Upper lobe of left lung (tissue), 4 donors: ENCODE data around the gene LTBP2.

Experiments used
- CTCF ChIP-seq, 6 experiments: fragments of 450-650 bp in 4 of 6; fragments of 200-600 bp in 2 of 6; sonication (generic) in 2 of 6; IDR thresholded peaks; one replicate each; pipeline ENCODE4 v1.5.1; 2016 to 2019; ENCODE audit warnings: antibody characterized with exemption in 6 of 6
- EP300 ChIP-seq, 4 donors: sonication (generic); formaldehyde crosslinking; IDR thresholded peaks; one replicate each; pipeline ENCODE4 v1.5.1; 2017; ENCODE audit warnings: antibody characterized with exemption in 4 of 4, control low read depth in 2 of 4
- POLR2A ChIP-seq, 4 donors: fragments of 450-650 bp; IDR thresholded peaks; one replicate each; pipeline ENCODE4 v1.5.1; 2016 to 2017; ENCODE audit warnings: antibody characterized with exemption in 4 of 4, mild to moderate bottlenecking in 2 of 4
- POLR2AphosphoS5 ChIP-seq, 2 donors: sonication (generic); formaldehyde crosslinking; IDR thresholded peaks; one replicate each; pipeline ENCODE4 v1.5.1; 2017; ENCODE audit warnings: antibody characterized with exemption in 2 of 2

GRCh38 chr14:74567646-74568379, 44.2 kb downstream of the LTBP2 start:
- TF ChIP-seq POLR2A (IDR thresholded peaks at IDR 0.05), result no peak
- TF ChIP-seq CTCF (IDR thresholded peaks at IDR 0.05), result no peak
- no peak for TF ChIP-seq EP300 (IDR thresholded peaks at IDR 0.05)
- no peak for TF ChIP-seq POLR2AphosphoS5 (IDR thresholded peaks at IDR 0.05)
